ENCODE measurements around the gene NOS2. TPM values are rescaled to one million over a fixed set of nuclear protein-coding genes. Genes with fewer than 3 reads are reported as not detected.
"Not testable (repeated sequence)": the region's sequence is repeated elsewhere in the genome, so short reads cannot be mapped to it uniquely, and the experiment has no call there.

Gene NOS2
- total and polyA plus RNA-seq, 2 donors (not counting 1 experiment from before 2014, with no cell fraction given), result under 0.01 TPM; not detected in 1

- Histone ChIP-seq H3K36me3 (ENCODE audit: control insufficient read depth, insufficient read depth, low read length) (no peaks in the 10 kb centered on the region), H3K9ac (ENCODE audit: insufficient read depth, low read length) (no peak overlapping the region), H3K4me2 (ENCODE audit: extremely low read depth, insufficient read depth, low read length) (no peak overlapping the region), H3K79me2 (ENCODE audit: control insufficient read depth, insufficient read depth, low read length) (no peaks in the 10 kb centered on the region), H3K27ac (ENCODE audit: insufficient read depth, low read length) (no peak overlapping the region), H4K20me1 (ENCODE audit: control insufficient read depth, extremely low read depth, insufficient read depth, low read length) (no peaks in the 10 kb centered on the region), H3K9me3 (ENCODE audit: control insufficient read depth, insufficient read depth, low read depth, low read length) (no peaks in the 10 kb centered on the region), H3K4me1 (ENCODE audit: control insufficient read depth, extremely low read depth, insufficient read depth, low read length) (no peaks in the 10 kb centered on the region), H3K27me3 (ENCODE audit: control insufficient read depth, insufficient read depth, low read length) (no peaks in the 10 kb centered on the region), H2AFZ (ENCODE audit: low read length) (no peak overlapping the region), H3K4me3 (replicated peaks in 1 of 4; ENCODE audit: control extremely low read depth in 1 of 4, insufficient read depth in 1 of 4, low read depth in 3 of 4, low read length in 4 of 4) (no peak overlapping the region)
- DNase-seq (ENCODE audit: low read depth in 2 of 2), result no peak
- TF ChIP-seq EZH2 (IDR thresholded peaks at IDR 0.05; ENCODE audit: low read length, missing control alignments) (no peak), CTCF (conservative IDR thresholded peaks at IDR 0.05 in 1 of 2, IDR thresholded peaks at IDR 0.05 in 1 of 2; ENCODE audit: low read depth in 1 of 2, low read length in 2 of 2) (no peak)
Measured at GRCh38 chr17:27754549-27754948, 45.8 kb downstream of the NOS2 start.

- H3K4me2 ChIP-seq (ENCODE audit: extremely low read depth, insufficient read depth, low read length); H3K27ac ChIP-seq (ENCODE audit: insufficient read depth, low read length); H3K79me2 ChIP-seq (ENCODE audit: control insufficient read depth, insufficient read depth, low read length); H4K20me1 ChIP-seq (ENCODE audit: control insufficient read depth, extremely low read depth, insufficient read depth, low read length); H3K9me3 ChIP-seq (ENCODE audit: control insufficient read depth, insufficient read depth, low read depth, low read length); H2AFZ ChIP-seq (ENCODE audit: low read length); H3K27me3 ChIP-seq (ENCODE audit: control insufficient read depth, insufficient read depth, low read length); H3K4me3 ChIP-seq (replicated peaks in 1 of 4; ENCODE audit: control extremely low read depth in 1 of 4, insufficient read depth in 1 of 4, low read depth in 3 of 4, low read length in 4 of 4); H3K4me1 ChIP-seq (ENCODE audit: control insufficient read depth, extremely low read depth, insufficient read depth, low read length); H3K36me3 ChIP-seq (ENCODE audit: control insufficient read depth, insufficient read depth, low read length); H3K9ac ChIP-seq (ENCODE audit: insufficient read depth, low read length); DNase-seq (ENCODE audit: low read depth in 2 of 2): not testable (repeated sequence)
Measured at GRCh38 chr17:27753726-27754125, 46.6 kb downstream of the NOS2 start.

GRCh38 chr17:27752831-27753619, 47.3 kb downstream of the NOS2 start:
- not testable (repeated sequence) for H3K9ac ChIP-seq (ENCODE audit: insufficient read depth, low read length); H4K20me1 ChIP-seq (ENCODE audit: control insufficient read depth, extremely low read depth, insufficient read depth, low read length); H3K4me2 ChIP-seq (ENCODE audit: extremely low read depth, insufficient read depth, low read length); DNase-seq (ENCODE audit: low read depth in 2 of 2); H3K9me3 ChIP-seq (ENCODE audit: control insufficient read depth, insufficient read depth, low read depth, low read length); H2AFZ ChIP-seq (ENCODE audit: low read length); H3K27ac ChIP-seq (ENCODE audit: insufficient read depth, low read length); H3K4me3 ChIP-seq (replicated peaks in 1 of 4; ENCODE audit: control extremely low read depth in 1 of 4, insufficient read depth in 1 of 4, low read depth in 3 of 4, low read length in 4 of 4); H3K36me3 ChIP-seq (ENCODE audit: control insufficient read depth, insufficient read depth, low read length); H3K27me3 ChIP-seq (ENCODE audit: control insufficient read depth, insufficient read depth, low read length); H3K4me1 ChIP-seq (ENCODE audit: control insufficient read depth, extremely low read depth, insufficient read depth, low read length); H3K79me2 ChIP-seq (ENCODE audit: control insufficient read depth, insufficient read depth, low read length)
